Mucosa of stomach (tissue), 1 donor: ENCODE results near the gene KPNA4.
"Not testable (repeated sequence)": the region's sequence is repeated elsewhere in the genome, so short reads cannot be mapped to it uniquely, and the experiment has no call there.

Source experiments
- H3K27me3 ChIP-seq: one replicate; pipeline ENCODE4 v1.7.0; 2013; ENCODE audit warnings: mild to moderate bottlenecking, low read length; ENCODE audit not compliant: control insufficient read depth, insufficient read depth
- H3K36me3 ChIP-seq: one replicate; pipeline ENCODE4 v1.7.0; 2013; ENCODE audit warnings: low read length; ENCODE audit not compliant: control insufficient read depth, insufficient read depth
- H3K4me1 ChIP-seq: one replicate; pipeline ENCODE4 v1.7.0; 2013; ENCODE audit warnings: mild to moderate bottlenecking, low read length; ENCODE audit not compliant: control insufficient read depth, insufficient read depth
- H3K4me3 ChIP-seq: one replicate; pipeline ENCODE4 v1.7.0; 2013; ENCODE audit warnings: low read length
- H3K9ac ChIP-seq: one replicate; pipeline ENCODE4 v1.7.0; 2013; ENCODE audit warnings: mild to moderate bottlenecking, low read length, moderate library complexity
- H3K9me3 ChIP-seq: one replicate; pipeline ENCODE4 v1.7.0; 2013; ENCODE audit warnings: mild to moderate bottlenecking, low read length, moderate library complexity; ENCODE audit not compliant: control insufficient read depth
- donor health status: Pancreatic carcinoma.

Gene KPNA4, protein sequence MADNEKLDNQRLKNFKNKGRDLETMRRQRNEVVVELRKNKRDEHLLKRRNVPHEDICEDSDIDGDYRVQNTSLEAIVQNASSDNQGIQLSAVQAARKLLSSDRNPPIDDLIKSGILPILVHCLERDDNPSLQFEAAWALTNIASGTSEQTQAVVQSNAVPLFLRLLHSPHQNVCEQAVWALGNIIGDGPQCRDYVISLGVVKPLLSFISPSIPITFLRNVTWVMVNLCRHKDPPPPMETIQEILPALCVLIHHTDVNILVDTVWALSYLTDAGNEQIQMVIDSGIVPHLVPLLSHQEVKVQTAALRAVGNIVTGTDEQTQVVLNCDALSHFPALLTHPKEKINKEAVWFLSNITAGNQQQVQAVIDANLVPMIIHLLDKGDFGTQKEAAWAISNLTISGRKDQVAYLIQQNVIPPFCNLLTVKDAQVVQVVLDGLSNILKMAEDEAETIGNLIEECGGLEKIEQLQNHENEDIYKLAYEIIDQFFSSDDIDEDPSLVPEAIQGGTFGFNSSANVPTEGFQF

GRCh38 chr3:160565442-160566403 lies at the start of gene KPNA4:
KPNA4 (minus strand) TSS chr3:160565571; CDS start chr3:160565282, 289 bp downstream.
- peak within 1 kb of the TSS; percentile 91 for H3K9ac ChIP-seq
- peaks cover 20% of the 10 kb centered on the region for H3K4me1 ChIP-seq
- H3K9me3 ChIP-seq: no peaks in the 10 kb centered on the region
- H3K36me3 ChIP-seq: no peaks in the 10 kb centered on the region
- H3K4me3 ChIP-seq: peak within 1 kb of the TSS; percentile 91
- H3K27me3 ChIP-seq: no peaks in the 10 kb centered on the region

- Histone ChIP-seq H3K9ac (no peak overlapping the region), H3K9me3 (no peaks in the 10 kb centered on the region), H3K27me3 (no peaks in the 10 kb centered on the region), H3K4me3 (no peak overlapping the region), H3K36me3 (no peaks in the 10 kb centered on the region), H3K4me1 (peaks cover 7% of the 10 kb centered on the region)
These were observed 48.3 kb upstream of the KPNA4 start for GRCh38 chr3:160613661-160614060.

DNA sequence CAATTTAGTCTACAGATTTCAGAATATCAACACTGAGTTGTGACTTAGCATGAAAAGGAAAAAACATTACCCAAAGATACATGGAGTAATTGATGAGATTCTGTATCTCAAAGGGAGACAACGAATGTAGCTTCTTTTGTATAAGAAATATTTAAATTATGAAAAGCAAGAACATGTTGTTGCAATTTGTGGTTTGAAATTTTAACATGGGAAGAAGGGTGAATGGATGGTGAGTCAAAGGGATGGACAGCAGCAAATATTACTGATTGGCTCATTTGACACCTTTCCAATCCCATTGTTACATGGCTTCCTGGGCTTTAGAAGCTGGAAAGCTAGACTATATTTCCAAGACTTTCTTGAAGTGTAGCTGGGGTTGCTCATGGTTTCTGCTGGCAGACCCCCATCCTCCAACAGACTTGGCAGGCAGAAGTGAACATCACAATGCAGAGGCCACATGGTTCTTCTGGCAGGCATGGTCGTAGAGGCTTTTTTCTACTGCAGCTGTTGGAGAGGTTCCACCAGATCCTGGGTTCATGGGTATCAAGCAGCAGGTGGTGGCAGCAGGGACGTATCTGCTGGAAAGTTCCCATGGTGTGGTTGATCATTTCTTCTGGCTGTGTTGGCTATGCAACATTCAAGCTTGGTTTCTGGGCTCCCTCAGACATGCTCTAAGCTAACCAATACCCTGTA lies 47.2 kb upstream of the KPNA4 start:
- no peaks in the 10 kb centered on the region for H3K4me1 ChIP-seq
- no peaks in the 10 kb centered on the region for H3K36me3 ChIP-seq
- no peaks in the 10 kb centered on the region for H3K9me3 ChIP-seq
- H3K27me3 ChIP-seq: no peaks in the 10 kb centered on the region
- no peak overlapping the region for H3K4me3 ChIP-seq
- H3K9ac ChIP-seq: no peak overlapping the region

DNA sequence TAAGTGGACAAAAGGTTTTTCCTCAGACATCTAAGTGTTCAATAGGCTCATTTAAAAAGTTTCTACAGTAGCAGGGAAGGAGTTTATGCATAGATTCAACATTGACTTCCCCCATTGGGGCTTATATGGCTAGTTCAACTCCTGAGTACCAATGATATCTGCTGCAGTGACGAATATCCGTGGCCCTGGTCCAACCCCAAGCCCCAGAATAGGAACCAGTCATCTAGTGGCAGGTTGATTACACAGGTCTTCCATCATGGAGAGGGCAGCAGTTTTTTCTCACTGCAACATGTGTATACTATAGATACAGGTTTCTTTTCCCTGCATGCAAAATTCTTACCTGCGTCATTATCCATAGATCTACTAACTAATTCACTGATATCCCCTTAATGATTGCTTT lies 45.8 kb upstream of the KPNA4 start:
- Histone ChIP-seq H3K27me3 (no peaks in the 10 kb centered on the region), H3K9ac (no peak overlapping the region), H3K36me3 (no peaks in the 10 kb centered on the region), H3K4me1 (no peaks in the 10 kb centered on the region), H3K9me3 (no peaks in the 10 kb centered on the region), H3K4me3 (no peak overlapping the region)

- no peaks in the 10 kb centered on the region for H3K36me3 ChIP-seq
- H3K9ac ChIP-seq: no peak overlapping the region
- no peaks in the 10 kb centered on the region for H3K9me3 ChIP-seq
- H3K4me3 ChIP-seq: no peak overlapping the region
- H3K27me3 ChIP-seq: no peaks in the 10 kb centered on the region
- no peaks in the 10 kb centered on the region for H3K4me1 ChIP-seq
These were observed 43.5 kb upstream of the KPNA4 start for GRCh38 chr3:160608870-160609269.

GRCh38 chr3:160607826-160608225 lies 42.5 kb upstream of the KPNA4 start:
- no peak overlapping the region for H3K4me3 ChIP-seq
- H3K4me1 ChIP-seq: no peaks in the 10 kb centered on the region
- no peaks in the 10 kb centered on the region for H3K9me3 ChIP-seq
- H3K36me3 ChIP-seq: no peaks in the 10 kb centered on the region
- H3K27me3 ChIP-seq: no peaks in the 10 kb centered on the region
- H3K9ac ChIP-seq: no peak overlapping the region

GRCh38 chr3:160605315-160605714 lies 39.9 kb upstream of the KPNA4 start:
- no peak overlapping the region for H3K4me3 ChIP-seq
- H3K4me1 ChIP-seq: no peaks in the 10 kb centered on the region
- H3K27me3 ChIP-seq: no peaks in the 10 kb centered on the region
- no peaks in the 10 kb centered on the region for H3K36me3 ChIP-seq
- H3K9ac ChIP-seq: no peak overlapping the region
- no peaks in the 10 kb centered on the region for H3K9me3 ChIP-seq

DNA sequence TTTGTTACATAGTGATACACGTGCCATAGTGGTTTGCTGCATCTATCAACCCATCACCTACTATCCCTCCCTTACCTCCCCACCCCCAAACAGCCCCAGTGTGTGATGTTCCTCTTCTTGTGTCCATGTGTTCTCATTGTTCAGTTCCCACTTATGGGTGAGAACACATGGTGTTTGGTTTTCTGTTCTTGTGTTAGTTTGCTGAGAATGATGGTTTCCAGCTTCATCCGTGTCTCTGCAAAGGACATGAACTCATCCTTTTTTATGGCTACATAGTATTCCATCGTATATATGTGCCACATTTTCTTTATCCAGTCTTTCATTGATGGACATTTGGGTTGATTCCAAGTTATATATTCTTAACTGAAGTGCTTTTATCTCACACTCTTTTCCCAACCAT lies 38.5 kb upstream of the KPNA4 start:
- not testable (repeated sequence) for H3K4me3 ChIP-seq, H3K4me1 ChIP-seq, H3K9ac ChIP-seq, H3K9me3 ChIP-seq, H3K36me3 ChIP-seq, H3K27me3 ChIP-seq

GRCh38 chr3:160602259-160602658 lies 36.9 kb upstream of the KPNA4 start:
- no peak overlapping the region for H3K4me3 ChIP-seq
- H3K4me1 ChIP-seq: no peaks in the 10 kb centered on the region
- no peaks in the 10 kb centered on the region for H3K9me3 ChIP-seq
- H3K27me3 ChIP-seq: no peaks in the 10 kb centered on the region
- H3K9ac ChIP-seq: no peak overlapping the region
- no peaks in the 10 kb centered on the region for H3K36me3 ChIP-seq

DNA sequence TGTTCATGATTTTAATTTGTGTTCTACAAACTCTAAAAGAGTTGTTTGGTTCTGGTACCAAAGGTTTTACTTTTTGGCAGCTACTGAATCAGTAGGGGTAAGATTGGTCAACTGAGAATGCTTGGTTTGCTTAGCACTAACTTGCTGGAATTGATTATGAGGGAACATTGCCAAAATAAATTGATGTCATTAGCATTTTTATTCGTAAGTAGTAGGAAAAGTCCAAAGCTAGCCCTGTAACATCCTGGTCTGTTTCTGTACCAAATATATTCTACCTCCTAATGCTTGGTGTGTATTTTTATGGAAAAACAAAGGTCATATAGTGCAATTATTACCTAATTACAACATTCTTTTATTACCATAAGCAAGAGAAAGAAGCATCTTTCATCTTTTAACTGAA lies 35.9 kb upstream of the KPNA4 start:
- no peak overlapping the region for H3K9ac ChIP-seq
- no peaks in the 10 kb centered on the region for H3K36me3 ChIP-seq
- no peak overlapping the region for H3K4me3 ChIP-seq
- no peaks in the 10 kb centered on the region for H3K27me3 ChIP-seq
- H3K9me3 ChIP-seq: no peaks in the 10 kb centered on the region
- no peaks in the 10 kb centered on the region for H3K4me1 ChIP-seq

- no peaks in the 10 kb centered on the region for H3K36me3 ChIP-seq
- H3K4me1 ChIP-seq: no peaks in the 10 kb centered on the region
- H3K27me3 ChIP-seq: no peaks in the 10 kb centered on the region
- H3K9ac ChIP-seq: no peak overlapping the region
- H3K9me3 ChIP-seq: no peaks in the 10 kb centered on the region
- no peak overlapping the region for H3K4me3 ChIP-seq
These were observed 33.5 kb upstream of the KPNA4 start for GRCh38 chr3:160598865-160599264.
